Kidney (tissue), 14 donors: ENCODE data around the gene PRR7. TPM values are rescaled to one million over a fixed set of nuclear protein-coding genes. Genes with fewer than 3 reads are reported as not detected.
A peak's percentile ranks its signal among the peaks of the same experiment; 100 is the strongest.

Experiments used
- DNase-seq, 5 donors: peaks; one replicate each; pipeline ENCODE4 v3.0.0-alpha.2; 2013 to 2020
- FAIRE-seq: peaks from 2 replicates; lab custom pipeline; 2012; peaks lifted over from hg19 to GRCh38; lab: Jason Lieb, UNC
- H3K27ac ChIP-seq, 2 donors: one replicate each; pipeline ENCODE4 v1.7.0; 2013; ENCODE audit warnings: low read depth in 2 of 2, low read length in 2 of 2, inconsistent platforms in 1 of 2
- H3K27me3 ChIP-seq: one replicate; pipeline ENCODE4 v1.7.1; 2013; ENCODE audit warnings: low read length, inconsistent platforms; ENCODE audit not compliant: control insufficient read depth, insufficient read depth
- H3K36me3 ChIP-seq, 3 donors: one replicate each; pipeline versions ENCODE4 v1.7.0 to v1.7.1; 2013; ENCODE audit warnings: low read length in 3 of 3, control low read depth in 1 of 3, inconsistent platforms in 1 of 3; ENCODE audit not compliant: insufficient read depth in 3 of 3, control insufficient read depth in 2 of 3
- H3K4me1 ChIP-seq, 3 donors: one replicate each; pipeline versions ENCODE4 v1.7.0 to v1.7.1; 2013; ENCODE audit warnings: low read length in 3 of 3, inconsistent platforms in 1 of 3, low read depth in 1 of 3; ENCODE audit not compliant: control insufficient read depth in 2 of 3, insufficient read depth in 2 of 3
- H3K4me3 ChIP-seq, 3 donors: one replicate each; pipeline versions ENCODE4 v1.7.0 to v1.8.1; 2013; ENCODE audit warnings: low read length in 3 of 3, control low read depth in 1 of 3, inconsistent platforms in 1 of 3
- H3K9ac ChIP-seq, 3 donors: one replicate each; pipeline versions ENCODE4 v1.7.0 to v1.7.1; 2013; ENCODE audit warnings: low read length in 3 of 3, control low read depth in 1 of 3, inconsistent platforms in 1 of 3
- H3K9me3 ChIP-seq, 3 donors: one replicate each; pipeline versions ENCODE4 v1.7.0 to v1.7.1; 2013; ENCODE audit warnings: low read length in 3 of 3, control low read depth in 1 of 3, inconsistent platforms in 1 of 3; ENCODE audit not compliant: control insufficient read depth in 2 of 3, insufficient read depth in 1 of 3
- intact Hi-C: fragments of 100-400 bp; cut with DNase I; formaldehyde crosslinking; loops from one replicate; pipeline ENCODE4 v1.11.1; 2022
- polyA plus RNA-seq: library from polyadenylated mRNA; stranded (reverse); fragments of 350-450 nt; fragmentation: Illumina TruSeq; extraction: RNeasy Lipid Tissue Mini Kit (QIAGEN cat#74804); gene quantifications from one replicate; pipeline ENCODE4 v1.2.3, GENCODE V29; 2014; ENCODE audit warnings: low read depth, low replicate concordance; ENCODE audit not compliant: insufficient read depth
- total RNA-seq: library from RNA; stranded (reverse); fragmentation: NEBNext Ultra II Directional; extraction: Animal tissue kit (Norgen Biotek cat#: 25700); gene quantifications from one replicate; pipeline ENCODE4 v1.2.1, GENCODE V29; 2021
- TF ChIP-seq, protein P1 (sequence below): IDR thresholded peaks from 3 replicates; pipeline ENCODE4 v1.5.1; 2012; ENCODE audit warnings: mild to moderate bottlenecking, moderate library complexity, borderline replicate concordance; ENCODE audit not compliant: insufficient read depth; ENCODE audit errors: extremely low read depth
- donor health status: control.
- donor health status: control.
- donor health status: control.
- donor health status: control.
- donor health status: control.
- donor health status: DM: yes; HTN: yes; CAD: no.
- donor health status: Normal renal cell carcinoma (clear cell type).

Gene PRR7
- total and polyA plus RNA-seq, 2 donors from 2014 or later: 1.6 to 5.5 TPM

DNA sequence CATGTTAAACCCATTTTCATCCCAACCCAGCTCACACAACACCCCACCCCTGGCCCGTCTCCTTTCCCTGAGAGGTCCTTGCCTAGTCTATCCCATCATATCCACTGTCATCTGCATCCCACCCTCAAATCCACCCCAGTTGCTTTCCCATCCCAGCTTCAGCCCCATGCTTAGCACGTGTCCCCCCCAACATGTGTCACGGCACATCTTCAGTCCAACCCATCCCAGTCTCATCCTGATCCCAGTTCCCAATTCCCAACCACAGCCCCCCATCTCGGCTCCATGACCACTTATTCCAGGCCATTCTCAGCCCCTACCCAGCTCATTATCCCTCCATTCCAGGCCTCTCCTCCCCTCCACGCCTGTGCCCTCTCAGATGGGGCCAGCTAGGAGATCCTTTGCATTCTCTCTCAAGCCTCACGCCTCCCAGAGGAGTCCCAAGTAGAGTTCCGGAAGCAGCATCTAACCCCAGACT, 27.4 kb downstream of the PRR7 start:
- FAIRE-seq (no peak), DNase-seq (peak in 2 of 5 donors; percentile 27 to 42)
- Histone ChIP-seq H3K27me3 (no peaks in the 10 kb centered on the region), H3K4me1 (peaks cover 0 to 19% (median 0%) of the 10 kb centered on the region in 3 donors), H3K27ac (peak overlapping the region in 1 of 2 donors; percentile 48), H3K36me3 (no peaks in the 10 kb centered on the region), H3K9me3 (no peaks in the 10 kb centered on the region), H3K4me3 (peak overlapping the region in 1 of 3 donors; percentile 24), H3K9ac (no peak overlapping the region)
- TF ChIP-seq, protein P1, sequence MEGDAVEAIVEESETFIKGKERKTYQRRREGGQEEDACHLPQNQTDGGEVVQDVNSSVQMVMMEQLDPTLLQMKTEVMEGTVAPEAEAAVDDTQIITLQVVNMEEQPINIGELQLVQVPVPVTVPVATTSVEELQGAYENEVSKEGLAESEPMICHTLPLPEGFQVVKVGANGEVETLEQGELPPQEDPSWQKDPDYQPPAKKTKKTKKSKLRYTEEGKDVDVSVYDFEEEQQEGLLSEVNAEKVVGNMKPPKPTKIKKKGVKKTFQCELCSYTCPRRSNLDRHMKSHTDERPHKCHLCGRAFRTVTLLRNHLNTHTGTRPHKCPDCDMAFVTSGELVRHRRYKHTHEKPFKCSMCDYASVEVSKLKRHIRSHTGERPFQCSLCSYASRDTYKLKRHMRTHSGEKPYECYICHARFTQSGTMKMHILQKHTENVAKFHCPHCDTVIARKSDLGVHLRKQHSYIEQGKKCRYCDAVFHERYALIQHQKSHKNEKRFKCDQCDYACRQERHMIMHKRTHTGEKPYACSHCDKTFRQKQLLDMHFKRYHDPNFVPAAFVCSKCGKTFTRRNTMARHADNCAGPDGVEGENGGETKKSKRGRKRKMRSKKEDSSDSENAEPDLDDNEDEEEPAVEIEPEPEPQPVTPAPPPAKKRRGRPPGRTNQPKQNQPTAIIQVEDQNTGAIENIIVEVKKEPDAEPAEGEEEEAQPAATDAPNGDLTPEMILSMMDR: no peak
- intact Hi-C loops: no loop called here

GRCh38 chr5:177474846-177475562, 28.4 kb downstream of the PRR7 start:
- Histone ChIP-seq H3K36me3 (no peaks in the 10 kb centered on the region), H3K27me3 (no peaks in the 10 kb centered on the region), H3K9ac (no peak overlapping the region), H3K4me1 (peaks cover 0 to 15% (median 0%) of the 10 kb centered on the region in 3 donors), H3K27ac (no peak overlapping the region), H3K9me3 (no peaks in the 10 kb centered on the region), H3K4me3 (no peak overlapping the region)
- FAIRE-seq (no peak), DNase-seq (no peak)
- TF ChIP-seq, protein P1: no peak
- intact Hi-C loops: no loop called here

DNA sequence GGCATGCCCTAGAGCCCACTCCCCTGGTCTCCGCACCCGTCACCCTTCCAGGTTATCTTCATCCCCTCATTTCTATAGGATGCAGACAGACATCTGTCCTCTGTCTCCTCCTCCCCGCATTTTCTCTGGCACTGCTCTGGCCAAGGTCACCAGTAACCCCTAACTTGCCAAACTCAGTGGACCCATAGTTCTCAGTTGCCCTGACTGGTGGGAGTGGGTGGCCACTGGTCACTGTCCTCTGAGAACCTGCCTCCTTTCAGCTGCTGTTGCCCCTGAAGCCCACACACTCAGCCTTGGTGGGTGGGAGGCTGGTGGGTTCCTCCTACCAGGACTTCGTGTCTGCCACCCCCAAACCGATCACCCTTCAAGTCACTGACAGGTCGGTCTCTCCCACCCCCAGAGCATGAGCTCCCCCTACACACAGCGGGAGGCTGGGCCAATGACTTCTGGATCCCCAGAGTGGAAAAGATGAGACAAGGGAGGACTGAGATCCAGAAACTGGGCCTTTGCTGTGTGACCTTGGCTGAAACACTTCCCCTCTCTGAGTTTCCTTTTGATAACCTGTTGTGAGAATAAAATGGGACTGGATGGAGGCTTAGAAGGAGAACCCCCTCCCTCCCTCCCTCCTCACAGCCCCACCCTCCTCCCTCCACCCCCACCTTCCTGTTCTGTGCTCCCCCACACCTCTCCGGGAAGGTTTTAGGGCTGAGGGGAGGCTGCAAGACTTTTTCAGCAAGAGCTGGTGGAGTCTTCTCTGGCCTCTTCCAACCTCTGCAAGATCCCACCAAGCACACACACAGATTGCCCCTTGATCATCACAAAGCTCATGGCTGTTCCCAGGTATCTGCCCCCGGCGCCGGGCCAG, 29.2 kb downstream of the PRR7 start:
- FAIRE-seq: no peak

More for the DNA sequence above, 29.2 kb downstream of the PRR7 start:
- Histone ChIP-seq H3K9me3 (no peaks in the 10 kb centered on the region), H3K4me3 (no peak overlapping the region), H3K36me3 (no peaks in the 10 kb centered on the region), H3K27me3 (no peaks in the 10 kb centered on the region), H3K9ac (no peak overlapping the region), H3K27ac (no peak overlapping the region), H3K4me1 (peaks cover 0 to 9% (median 0%) of the 10 kb centered on the region in 3 donors)
- intact Hi-C loops: no loop called here
- no peak for DNase-seq
- TF ChIP-seq, protein P1: no peak
